Measurements from ENCODE around the gene C1S. TPM values are rescaled to one million over a fixed set of nuclear protein-coding genes. Genes with fewer than 3 reads are reported as not detected.

The C1S gene
- total RNA-seq, 2 experiments from 2014 or later = 3.6 to 5.2 TPM

DNA sequence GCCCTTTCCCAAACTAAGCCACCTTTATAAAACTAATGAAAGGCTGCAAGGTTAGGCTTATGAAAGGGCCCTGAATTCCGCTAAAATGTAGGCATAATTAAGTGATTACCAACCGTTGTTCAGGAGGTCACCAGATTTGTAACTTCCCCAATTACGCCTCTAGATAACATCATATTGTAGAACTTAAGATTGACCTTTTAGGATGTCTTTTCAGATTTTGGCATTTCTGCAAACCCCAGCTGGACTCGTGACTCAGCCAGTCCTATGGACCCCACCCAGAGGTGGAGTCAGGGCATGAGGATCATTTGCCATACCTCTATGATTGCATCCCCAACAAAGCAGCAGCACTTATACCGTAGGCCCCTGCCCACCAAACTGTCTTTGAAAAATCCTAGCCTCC, 38.6 kb upstream of the C1S start:
- Histone ChIP-seq H4K20me1 (ENCODE audit: insufficient read depth, low read length) (no peaks in the 10 kb centered on the region), H3K79me2 (ENCODE audit: insufficient read depth, low read depth, low read length) (peaks cover 9% of the 10 kb centered on the region; the same call in 1 of the 2 replicates), H3K36me3 (ENCODE audit: insufficient read depth, low read length) (no peaks in the 10 kb centered on the region), H3K4me1 (ENCODE audit: insufficient read depth, low read length, poor library complexity, severe bottlenecking) (peaks cover 11% of the 10 kb centered on the region), H3K9me2 (ENCODE audit: insufficient read depth, low read length) (no peaks in the 10 kb centered on the region), H3K27ac (ENCODE audit: low read depth, low read length, poor library complexity, severe bottlenecking) (no peak overlapping the region), H3K9me3 (ENCODE audit: low read length) (no peaks in the 10 kb centered on the region), H2AFZ (ENCODE audit: low read length) (no peak overlapping the region), H3K4me3 (ENCODE audit: low read depth, low read length, poor library complexity, severe bottlenecking) (no peak overlapping the region), H3K4me2 (ENCODE audit: low read length) (no peak overlapping the region)
- BruUV-seq (replicated peaks) = no TSS peak
- no peak for TF ChIP-seq EZH2phosphoT487 (IDR thresholded peaks at IDR 0.05; ENCODE audit: borderline replicate concordance, low read depth, low read length)
- TF ChIP-seq, protein P1, sequence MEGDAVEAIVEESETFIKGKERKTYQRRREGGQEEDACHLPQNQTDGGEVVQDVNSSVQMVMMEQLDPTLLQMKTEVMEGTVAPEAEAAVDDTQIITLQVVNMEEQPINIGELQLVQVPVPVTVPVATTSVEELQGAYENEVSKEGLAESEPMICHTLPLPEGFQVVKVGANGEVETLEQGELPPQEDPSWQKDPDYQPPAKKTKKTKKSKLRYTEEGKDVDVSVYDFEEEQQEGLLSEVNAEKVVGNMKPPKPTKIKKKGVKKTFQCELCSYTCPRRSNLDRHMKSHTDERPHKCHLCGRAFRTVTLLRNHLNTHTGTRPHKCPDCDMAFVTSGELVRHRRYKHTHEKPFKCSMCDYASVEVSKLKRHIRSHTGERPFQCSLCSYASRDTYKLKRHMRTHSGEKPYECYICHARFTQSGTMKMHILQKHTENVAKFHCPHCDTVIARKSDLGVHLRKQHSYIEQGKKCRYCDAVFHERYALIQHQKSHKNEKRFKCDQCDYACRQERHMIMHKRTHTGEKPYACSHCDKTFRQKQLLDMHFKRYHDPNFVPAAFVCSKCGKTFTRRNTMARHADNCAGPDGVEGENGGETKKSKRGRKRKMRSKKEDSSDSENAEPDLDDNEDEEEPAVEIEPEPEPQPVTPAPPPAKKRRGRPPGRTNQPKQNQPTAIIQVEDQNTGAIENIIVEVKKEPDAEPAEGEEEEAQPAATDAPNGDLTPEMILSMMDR (conservative IDR thresholded peaks at IDR 0.05; ENCODE audit: low read length) = no peak
- ChIA-PET CTCF (ENCODE audit: unreplicated experiment) (no interaction called here), POLR2A (interaction anchor here (0.8 to 2.2 kb wide), 2 partner anchors 9 to 86 kb away, joined by 3 to 7 read pairs; no protein-coding TSS in a partner anchor)
- DNase-seq (ENCODE audit: low spot score) = no peak
- intact Hi-C loops (cut with micrococcal nuclease; ENCODE audit: unreplicated experiment) = no loop called here

DNA sequence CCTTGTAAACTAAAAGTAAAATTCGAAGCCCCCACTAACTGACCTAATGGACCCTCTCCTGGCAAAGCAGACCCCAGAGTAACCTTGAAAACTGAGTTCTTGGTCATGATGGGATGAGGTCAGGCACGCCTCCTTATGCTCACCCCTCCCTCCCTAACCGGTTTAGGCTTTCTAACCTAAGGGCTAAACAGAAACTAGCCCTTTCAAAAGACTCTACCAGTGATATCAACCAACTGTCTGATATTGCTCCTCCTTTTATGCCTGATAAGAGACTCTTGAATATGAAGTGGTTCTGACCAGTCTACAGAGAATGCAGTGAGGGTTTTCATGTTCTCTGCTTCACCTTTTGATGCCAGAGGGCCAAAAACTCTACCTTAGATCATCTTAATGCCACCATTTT, 37.4 kb upstream of the C1S start:
- ChIA-PET POLR2A (interaction anchor here (0.7 to 2.2 kb wide), 3 partner anchors 11 to 80 kb away, joined by 3 to 7 read pairs (median 3); partner anchors contain the start of gene RNU7-1), CTCF (ENCODE audit: unreplicated experiment) (no interaction called here)
- Histone ChIP-seq H4K20me1 (ENCODE audit: insufficient read depth, low read length) (no peaks in the 10 kb centered on the region), H3K4me2 (ENCODE audit: low read length) (no peak overlapping the region), H3K9me2 (ENCODE audit: insufficient read depth, low read length) (no peaks in the 10 kb centered on the region), H3K9me3 (ENCODE audit: low read length) (no peaks in the 10 kb centered on the region), H2AFZ (ENCODE audit: low read length) (no peak overlapping the region), H3K79me2 (ENCODE audit: insufficient read depth, low read depth, low read length) (no peaks in the 10 kb centered on the region), H3K4me1 (ENCODE audit: insufficient read depth, low read length, poor library complexity, severe bottlenecking) (peaks cover 4% of the 10 kb centered on the region), H3K4me3 (ENCODE audit: low read depth, low read length, poor library complexity, severe bottlenecking) (no peak overlapping the region), H3K27ac (ENCODE audit: low read depth, low read length, poor library complexity, severe bottlenecking) (no peak overlapping the region), H3K36me3 (ENCODE audit: insufficient read depth, low read length) (no peaks in the 10 kb centered on the region)
- intact Hi-C loops (cut with micrococcal nuclease; ENCODE audit: unreplicated experiment) = no loop called here
- DNase-seq (ENCODE audit: low spot score) = no peak
- no peak for TF ChIP-seq EZH2phosphoT487 (IDR thresholded peaks at IDR 0.05; ENCODE audit: borderline replicate concordance, low read depth, low read length)
- TF ChIP-seq, protein P1 (conservative IDR thresholded peaks at IDR 0.05; ENCODE audit: low read length) = no peak
- no TSS peak for BruUV-seq (replicated peaks)

DNA sequence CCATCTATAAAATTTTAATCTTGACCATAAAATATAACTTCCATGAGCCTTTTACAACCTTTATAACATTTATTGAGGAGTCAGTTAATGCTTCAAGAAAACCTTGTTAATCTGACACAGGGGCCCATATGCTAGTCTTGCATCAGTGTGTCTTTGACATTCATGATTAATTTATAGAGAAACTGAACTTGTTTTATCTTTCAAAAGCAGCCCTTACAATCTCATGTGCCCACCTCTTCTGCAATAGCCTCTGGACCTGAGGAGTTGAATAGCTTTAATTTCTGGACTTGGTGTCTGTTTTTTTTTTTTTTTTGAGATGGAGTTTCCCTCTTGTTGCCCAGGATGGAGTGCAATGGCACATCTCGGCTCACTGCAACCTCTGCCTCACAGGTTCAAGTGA, 33.7 kb upstream of the C1S start:
- Histone ChIP-seq H3K79me2 (ENCODE audit: insufficient read depth, low read depth, low read length) (no peaks in the 10 kb centered on the region), H3K27ac (ENCODE audit: low read depth, low read length, poor library complexity, severe bottlenecking) (no peak overlapping the region), H3K4me3 (ENCODE audit: low read depth, low read length, poor library complexity, severe bottlenecking) (no peak overlapping the region), H3K4me1 (ENCODE audit: insufficient read depth, low read length, poor library complexity, severe bottlenecking) (no peaks in the 10 kb centered on the region), H2AFZ (ENCODE audit: low read length) (no peak overlapping the region), H3K36me3 (ENCODE audit: insufficient read depth, low read length) (no peaks in the 10 kb centered on the region), H4K20me1 (ENCODE audit: insufficient read depth, low read length) (no peaks in the 10 kb centered on the region), H3K9me2 (ENCODE audit: insufficient read depth, low read length) (no peaks in the 10 kb centered on the region), H3K9me3 (ENCODE audit: low read length) (no peaks in the 10 kb centered on the region), H3K4me2 (ENCODE audit: low read length) (no peak overlapping the region)
- intact Hi-C loops (cut with micrococcal nuclease; ENCODE audit: unreplicated experiment) = no loop called here
- no peak for DNase-seq (ENCODE audit: low spot score)
- ChIA-PET CTCF (ENCODE audit: unreplicated experiment) (no interaction called here), POLR2A (interaction anchor here (0.6 to 0.9 kb wide), 3 partner anchors 9 to 35 kb away, joined by 3 to 4 read pairs (median 4); partner anchors contain the start of gene LPCAT3)
- no TSS peak for BruUV-seq (replicated peaks)
- no peak for TF ChIP-seq EZH2phosphoT487 (IDR thresholded peaks at IDR 0.05; ENCODE audit: borderline replicate concordance, low read depth, low read length)
- TF ChIP-seq, protein P1 (conservative IDR thresholded peaks at IDR 0.05; ENCODE audit: low read length) = no peak

Measured in OCI-LY7 (cell line).